ENCODE data around the gene SLFN13. TPM values are rescaled to one million over a fixed set of nuclear protein-coding genes. Genes with fewer than 3 reads are reported as not detected.
"Not testable (repeated sequence)": the region's sequence is repeated elsewhere in the genome, so short reads cannot be mapped to it uniquely, and the experiment has no call there.

Gene SLFN13
- total RNA-seq, 1 donor from 2014 or later: 2.7 TPM

- no peak for FAIRE-seq
- Mint-ChIP-seq H3K4me1 (ENCODE audit: low read depth, unreplicated experiment) (peaks cover 21% of the 10 kb centered on the region), H3K27me3 (ENCODE audit: low read depth, unreplicated experiment) (no peaks in the 10 kb centered on the region)
Measured at GRCh38 chr17:35428229-35428628, 20.3 kb downstream of the SLFN13 start.

GRCh38 chr17:35423761-35424160, 24.8 kb downstream of the SLFN13 start:
- Histone ChIP-seq H3K27ac (ENCODE audit: low read depth, low read length) (no peak overlapping the region), H3K4me1 (ENCODE audit: insufficient read depth, low read length) (peaks cover 4% of the 10 kb centered on the region), H2AFZ (ENCODE audit: low read depth, low read length) (no peak overlapping the region), H3K4me2 (ENCODE audit: low read length) (no peak overlapping the region), H3K36me3 (ENCODE audit: insufficient read depth, low read length) (peaks cover 8% of the 10 kb centered on the region), H3K79me2 (ENCODE audit: insufficient read depth, low read length) (peaks cover 67% of the 10 kb centered on the region), H4K20me1 (ENCODE audit: insufficient read depth, low read length) (peaks cover 24% of the 10 kb centered on the region), H3K4me3 (ENCODE audit: insufficient read depth, low read depth, low read length) (no peak overlapping the region), H3K27me3 (ENCODE audit: insufficient read depth, low read length) (no peaks in the 10 kb centered on the region), H3K9me3 (ENCODE audit: insufficient read depth, low read depth, low read length) (no peaks in the 10 kb centered on the region), H3K9ac (ENCODE audit: low read length) (no peak overlapping the region)
- H3K4me3 Mint-ChIP-seq (ENCODE audit: unreplicated experiment): no peak overlapping the region
- TF ChIP-seq EZH2 (IDR thresholded peaks at IDR 0.05; ENCODE audit: insufficient read depth, low read length) (no peak), CTCF (IDR thresholded peaks at IDR 0.05; ENCODE audit: insufficient read depth, low read depth, low read length) (no peak)
- no peak overlapping the region for H3K27ac Mint-ChIP-seq (ENCODE audit: unreplicated experiment)
- H3K27me3 Mint-ChIP-seq (ENCODE audit: low read depth, unreplicated experiment): no peaks in the 10 kb centered on the region
- FAIRE-seq: no peak
- DNase-seq (ENCODE audit: low read depth): peak; percentile 25
- no peaks in the 10 kb centered on the region for H3K9me3 Mint-ChIP-seq (ENCODE audit: unreplicated experiment)
- H3K36me3 Mint-ChIP-seq (ENCODE audit: low read depth, unreplicated experiment): peaks cover 25% of the 10 kb centered on the region
- H3K4me1 Mint-ChIP-seq (ENCODE audit: low read depth, unreplicated experiment): peaks cover 3% of the 10 kb centered on the region

More at GRCh38 chr17:35428229-35428628, 20.3 kb downstream of the SLFN13 start:
- H3K27me3 ChIP-seq (ENCODE audit: insufficient read depth, low read length): no peaks in the 10 kb centered on the region
- no peak overlapping the region for H2AFZ ChIP-seq (ENCODE audit: low read depth, low read length)
- no peak overlapping the region for H3K4me3 ChIP-seq (ENCODE audit: insufficient read depth, low read depth, low read length)
- Mint-ChIP-seq H3K4me3 (ENCODE audit: unreplicated experiment) (no peak overlapping the region), H3K9me3 (ENCODE audit: unreplicated experiment) (no peaks in the 10 kb centered on the region), H3K27ac (ENCODE audit: unreplicated experiment) (no peak overlapping the region), H3K36me3 (ENCODE audit: low read depth, unreplicated experiment) (peaks cover 14% of the 10 kb centered on the region)
- H3K36me3 ChIP-seq (ENCODE audit: insufficient read depth, low read length): no peaks in the 10 kb centered on the region
- H3K27ac ChIP-seq (ENCODE audit: low read depth, low read length): no peak overlapping the region
- H4K20me1 ChIP-seq (ENCODE audit: insufficient read depth, low read length): peaks cover 32% of the 10 kb centered on the region
- H3K79me2 ChIP-seq (ENCODE audit: insufficient read depth, low read length): peaks cover 76% of the 10 kb centered on the region
- no peak overlapping the region for H3K9ac ChIP-seq (ENCODE audit: low read length)
- peaks cover 16% of the 10 kb centered on the region for H3K4me1 ChIP-seq (ENCODE audit: insufficient read depth, low read length)
- no peak for TF ChIP-seq CTCF (IDR thresholded peaks at IDR 0.05; ENCODE audit: insufficient read depth, low read depth, low read length)
- TF ChIP-seq EZH2 (IDR thresholded peaks at IDR 0.05; ENCODE audit: insufficient read depth, low read length): no peak
- no peak overlapping the region for H3K4me2 ChIP-seq (ENCODE audit: low read length)
- no peaks in the 10 kb centered on the region for H3K9me3 ChIP-seq (ENCODE audit: insufficient read depth, low read depth, low read length)
- DNase-seq (ENCODE audit: low read depth): no peak

- H3K4me3 ChIP-seq (ENCODE audit: insufficient read depth, low read depth, low read length): not testable (repeated sequence)
Measured at GRCh38 chr17:35421069-35421468, 27.5 kb downstream of the SLFN13 start.

More at GRCh38 chr17:35421069-35421468, 27.5 kb downstream of the SLFN13 start:
- H3K36me3 ChIP-seq (ENCODE audit: insufficient read depth, low read length): peaks cover 13% of the 10 kb centered on the region
- H2AFZ ChIP-seq (ENCODE audit: low read depth, low read length); H3K27ac Mint-ChIP-seq (ENCODE audit: unreplicated experiment); FAIRE-seq; H3K4me3 Mint-ChIP-seq (ENCODE audit: unreplicated experiment); H3K9me3 Mint-ChIP-seq (ENCODE audit: unreplicated experiment); H3K27me3 Mint-ChIP-seq (ENCODE audit: low read depth, unreplicated experiment); H3K4me1 Mint-ChIP-seq (ENCODE audit: low read depth, unreplicated experiment); H3K27me3 ChIP-seq (ENCODE audit: insufficient read depth, low read length); H3K9me3 ChIP-seq (ENCODE audit: insufficient read depth, low read depth, low read length); H3K27ac ChIP-seq (ENCODE audit: low read depth, low read length); DNase-seq (ENCODE audit: low read depth); H3K9ac ChIP-seq (ENCODE audit: low read length); H3K4me2 ChIP-seq (ENCODE audit: low read length); H3K4me1 ChIP-seq (ENCODE audit: insufficient read depth, low read length): not testable (repeated sequence)
- H3K79me2 ChIP-seq (ENCODE audit: insufficient read depth, low read length): peaks cover 59% of the 10 kb centered on the region
- H3K36me3 Mint-ChIP-seq (ENCODE audit: low read depth, unreplicated experiment): peaks cover 21% of the 10 kb centered on the region
- H4K20me1 ChIP-seq (ENCODE audit: insufficient read depth, low read length): peaks cover 26% of the 10 kb centered on the region
